Measurements from ENCODE around the gene KRT79. TPM values are rescaled to one million over a fixed set of nuclear protein-coding genes. Genes with fewer than 3 reads are reported as not detected.

The KRT79 gene
- total and polyA plus RNA-seq, 9 of the 15 experiments (the other 6 are each of a cell fraction or from before 2014, with no cell fraction given) = 0.03 to 2.3 (median 0.23) TPM; not detected in 2

DNA sequence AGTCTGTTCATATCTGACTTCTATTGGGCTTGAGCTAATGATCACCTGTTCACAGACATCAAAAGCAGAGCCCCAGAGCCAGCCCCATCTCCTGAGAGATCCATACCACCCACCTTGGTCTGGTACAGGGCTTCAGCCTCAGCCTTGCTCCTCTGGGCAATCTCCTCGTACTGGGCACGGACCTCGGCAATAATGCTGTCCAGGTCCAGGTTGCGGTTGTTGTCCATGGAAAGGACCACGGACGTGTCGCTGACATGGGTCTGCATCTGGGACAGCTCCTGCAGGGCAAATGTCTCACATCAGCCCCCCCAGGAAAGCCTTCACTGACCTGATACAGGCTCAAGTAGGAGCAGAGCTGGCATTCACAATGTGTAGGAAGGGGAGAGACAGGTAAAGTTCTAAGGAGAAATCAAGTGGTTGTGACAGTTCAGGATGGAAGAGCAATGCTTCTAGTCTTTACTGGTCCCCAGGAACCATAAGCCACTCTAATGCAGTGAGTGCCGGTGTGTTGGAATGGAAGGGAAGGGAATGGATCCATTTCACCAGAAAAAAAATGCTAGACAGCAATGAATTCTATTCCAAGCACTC, 25.4 kb downstream of the KRT79 start (continued):
- TF ChIP-seq, protein P1, sequence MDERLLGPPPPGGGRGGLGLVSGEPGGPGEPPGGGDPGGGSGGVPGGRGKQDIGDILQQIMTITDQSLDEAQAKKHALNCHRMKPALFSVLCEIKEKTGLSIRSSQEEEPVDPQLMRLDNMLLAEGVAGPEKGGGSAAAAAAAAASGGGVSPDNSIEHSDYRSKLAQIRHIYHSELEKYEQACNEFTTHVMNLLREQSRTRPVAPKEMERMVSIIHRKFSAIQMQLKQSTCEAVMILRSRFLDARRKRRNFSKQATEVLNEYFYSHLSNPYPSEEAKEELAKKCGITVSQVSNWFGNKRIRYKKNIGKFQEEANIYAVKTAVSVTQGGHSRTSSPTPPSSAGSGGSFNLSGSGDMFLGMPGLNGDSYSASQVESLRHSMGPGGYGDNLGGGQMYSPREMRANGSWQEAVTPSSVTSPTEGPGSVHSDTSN (CRISPR knock-in tag; IDR thresholded peaks at IDR 0.05; ENCODE audit: low read depth) = no peak
- TF ChIP-seq, protein P1 (tag; conservative IDR thresholded peaks at IDR 0.05; ENCODE audit: low read depth) = no peak
- TF ChIP-seq, protein P2, sequence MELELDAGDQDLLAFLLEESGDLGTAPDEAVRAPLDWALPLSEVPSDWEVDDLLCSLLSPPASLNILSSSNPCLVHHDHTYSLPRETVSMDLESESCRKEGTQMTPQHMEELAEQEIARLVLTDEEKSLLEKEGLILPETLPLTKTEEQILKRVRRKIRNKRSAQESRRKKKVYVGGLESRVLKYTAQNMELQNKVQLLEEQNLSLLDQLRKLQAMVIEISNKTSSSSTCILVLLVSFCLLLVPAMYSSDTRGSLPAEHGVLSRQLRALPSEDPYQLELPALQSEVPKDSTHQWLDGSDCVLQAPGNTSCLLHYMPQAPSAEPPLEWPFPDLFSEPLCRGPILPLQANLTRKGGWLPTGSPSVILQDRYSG (tag; conservative IDR thresholded peaks at IDR 0.05; ENCODE audit: low read depth) = no peak
- no peak for TF ChIP-seq SOX6 (IDR thresholded peaks at IDR 0.05)

Data from K562 (cell line).